Right cardiac atrium (tissue), 5 donors: ENCODE measurements around the gene NCOA5. TPM values are rescaled to one million over a fixed set of nuclear protein-coding genes. Genes with fewer than 3 reads are reported as not detected.

Experiments
- ATAC-seq, 2 donors: fragments of 200-7000 bp; cut with Tn5 transposase; one replicate each; pipeline versions ENCODE4 v1.8.0 to v1.9.1; 2020; ENCODE audit warnings: moderate library complexity in 2 of 2, mild to moderate bottlenecking in 1 of 2
- DNase-seq, 3 donors: peaks; one replicate each; pipeline ENCODE4 v3.0.0-alpha.2; 2020
- H3K27ac ChIP-seq: one replicate; pipeline ENCODE4 v1.5.1; 2013; ENCODE audit warnings: mild to moderate bottlenecking, low read length, control low read depth, moderate library complexity
- H3K27me3 ChIP-seq: one replicate; pipeline ENCODE4 v1.6.1; 2013; ENCODE audit not compliant: control insufficient read depth, insufficient read depth
- H3K4me1 ChIP-seq: one replicate; pipeline ENCODE4 v1.6.1; 2013; ENCODE audit warnings: low read length; ENCODE audit not compliant: control insufficient read depth, insufficient read depth
- H3K4me3 ChIP-seq: one replicate; pipeline ENCODE4 v1.5.1; 2013; ENCODE audit warnings: low read length, control low read depth
- H3K9me3 ChIP-seq: one replicate; pipeline ENCODE4 v1.6.1; 2013; ENCODE audit warnings: low read length; ENCODE audit not compliant: control insufficient read depth
- WGBS: extraction: QIAGEN DNeasy Blood & Tissue Kit; methylation state at CpG from one replicate; pipeline ENCODE4 v1.1.7; 2013; 5-methylcytosine and 5-hydroxymethylcytosine counted together
- intact Hi-C, 4 donors: fragments of 100-400 bp; cut with DNase I; formaldehyde crosslinking; loops; one replicate each; pipeline versions ENCODE4 v1.11.0 to v1.14.0; 2022 to 2023
- polyA plus RNA-seq: library from polyadenylated mRNA; stranded (reverse); fragments of 200-250 nt; gene quantifications from one replicate; pipeline ENCODE4 v1.2.3, GENCODE V29; 2013
- total RNA-seq, 4 donors: library from RNA; stranded (reverse); fragmentation: NEBNext Ultra II Directional; extraction: Animal tissue kit (Norgen Biotek cat#: 25700); gene quantifications; one replicate each; pipeline ENCODE4 v1.2.1, GENCODE V29; 2021
- donor health status: healthy with polysubstance abuse.
- donor health status: DM: no; HTN: yes; CAD: no.
- donor health status: DM: no; HTN: no; CAD: no.
- donor health status: DM: no; HTN: yes; CAD: no; lungs with severe emphysema.
- donor health status: DM: yes; HTN: yes; CAD: no.

NCOA5 gene
- total and polyA plus RNA-seq, 5 donors = 9.5 to 26.1 (median 20.4) TPM

DNA sequence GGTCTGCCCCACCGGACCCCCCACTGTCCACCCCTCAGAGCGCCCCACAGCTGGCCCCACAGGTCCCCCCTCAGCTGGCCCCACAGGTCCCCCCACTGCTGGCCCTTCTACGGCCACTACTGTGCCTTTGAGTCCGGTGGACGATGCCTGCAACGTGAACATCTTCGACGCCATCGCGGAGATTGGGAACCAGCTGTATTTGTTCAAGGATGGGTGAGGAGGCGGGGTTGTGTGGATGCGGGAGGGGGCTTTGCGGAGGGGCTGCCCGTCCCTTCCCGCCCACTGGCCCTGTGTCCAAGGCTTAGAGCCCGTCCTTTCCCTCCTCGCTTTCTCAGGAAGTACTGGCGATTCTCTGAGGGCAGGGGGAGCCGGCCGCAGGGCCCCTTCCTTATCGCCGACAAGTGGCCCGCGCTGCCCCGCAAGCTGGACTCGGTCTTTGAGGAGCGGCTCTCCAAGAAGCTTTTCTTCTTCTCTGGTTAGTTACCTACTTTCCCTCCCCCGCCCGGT is 76.4 kb downstream of the NCOA5 start:
- H3K9me3 ChIP-seq = no peaks in the 10 kb centered on the region
- H3K27ac ChIP-seq = no peak overlapping the region
- no peaks in the 10 kb centered on the region for H3K27me3 ChIP-seq
- 15% methylated on average over 29 of the region's 29 CpGs for WGBS
- ATAC-seq (peak in 1 of 2 donors; percentile 17), DNase-seq (no peak)
- H3K4me3 ChIP-seq = no peak overlapping the region
- intact Hi-C loops = no loop called here
- no peaks in the 10 kb centered on the region for H3K4me1 ChIP-seq

GRCh38 chr20:46012921-46013320 is 76.8 kb downstream of the NCOA5 start:
- ATAC-seq = no peak
- WGBS = 51% methylated on average over 10 of the region's 10 CpGs
- no peak overlapping the region for H3K27ac ChIP-seq
- H3K4me3 ChIP-seq = no peak overlapping the region
- DNase-seq = no peak
- H3K9me3 ChIP-seq = no peaks in the 10 kb centered on the region
- no peaks in the 10 kb centered on the region for H3K4me1 ChIP-seq
- H3K27me3 ChIP-seq = no peaks in the 10 kb centered on the region
- intact Hi-C loops = no loop called here

GRCh38 chr20:46011631-46012482 is 77.9 kb downstream of the NCOA5 start:
- peak; percentile 61 to 77 (median 75) for DNase-seq
- ATAC-seq = peak; percentile 19 to 35
- no peaks in the 10 kb centered on the region for H3K4me1 ChIP-seq
- H3K9me3 ChIP-seq = no peaks in the 10 kb centered on the region
- intact Hi-C loops = no loop called here
- H3K27me3 ChIP-seq = no peaks in the 10 kb centered on the region
- H3K4me3 ChIP-seq = no peak overlapping the region
- no peak overlapping the region for H3K27ac ChIP-seq
- WGBS = 11% methylated on average over 57 of the region's 57 CpGs

Other genes starting within 250 kb of the NCOA5 start
- gene ACOT8, start 232.6 kb downstream of the NCOA5 start, total RNA-seq = 10 to 100 TPM; 21.1 to 31.5 (median 30.2) TPM
- 47.9 TPM for gene ACOT8, start 232.6 kb downstream of the NCOA5 start, polyA plus RNA-seq
- gene ZSWIM3, start 232.3 kb downstream of the NCOA5 start, total RNA-seq = 1 to 10 TPM; 1.7 to 3.3 (median 2.4) TPM
- 2.1 TPM for gene ZSWIM3, start 232.3 kb downstream of the NCOA5 start, polyA plus RNA-seq
- 10 to 100 TPM; 10.5 to 13.5 (median 11.2) TPM for gene ZSWIM1, start 208.7 kb downstream of the NCOA5 start, total RNA-seq
- 5.5 TPM for gene ZSWIM1, start 208.7 kb downstream of the NCOA5 start, polyA plus RNA-seq
- 1 to 10 TPM; 1.8 to 2.6 (median 2.2) TPM for gene SPATA25, start 202.3 kb downstream of the NCOA5 start, total RNA-seq
- gene SPATA25, start 202.3 kb downstream of the NCOA5 start, polyA plus RNA-seq = 1.7 TPM
- gene NEURL2, start 198.8 kb downstream of the NCOA5 start, total RNA-seq = 1 to 10 TPM; 7.5 to 9.8 (median 7.9) TPM
- gene NEURL2, start 198.8 kb downstream of the NCOA5 start, polyA plus RNA-seq = 7.0 TPM
- gene CTSA, start 198.6 kb downstream of the NCOA5 start, total RNA-seq = 100 to 1,000 TPM; 102 to 134 (median 112) TPM
- 126 TPM for gene CTSA, start 198.6 kb downstream of the NCOA5 start, polyA plus RNA-seq
- gene PLTP, start 177.8 kb downstream of the NCOA5 start, total RNA-seq = 100 to 1,000 TPM in 2 of 4 donors, 10 to 100 TPM in 2; 63.7 to 117 (median 90.4) TPM
- 34.3 TPM for gene PLTP, start 177.8 kb downstream of the NCOA5 start, polyA plus RNA-seq
- 10 to 100 TPM; 28.0 to 31.8 (median 29.6) TPM for gene PCIF1, start 155.3 kb downstream of the NCOA5 start, total RNA-seq
- gene PCIF1, start 155.3 kb downstream of the NCOA5 start, polyA plus RNA-seq = 22.2 TPM
- gene ZNF335, start 117.8 kb downstream of the NCOA5 start, total RNA-seq = 10 to 100 TPM in 1 of 4 donors, 1 to 10 TPM in 3; 8.2 to 10.1 (median 8.6) TPM
- 6.4 TPM for gene ZNF335, start 117.8 kb downstream of the NCOA5 start, polyA plus RNA-seq
- under 1 TPM; 0.17 to 0.81 (median 0.27) TPM for gene MMP9, start 81.1 kb downstream of the NCOA5 start, total RNA-seq
- 0.16 TPM for gene MMP9, start 81.1 kb downstream of the NCOA5 start, polyA plus RNA-seq
- 1 to 10 TPM; 1.1 to 4.7 (median 2.6) TPM for gene SLC12A5, start 60.7 kb downstream of the NCOA5 start, total RNA-seq
- gene SLC12A5, start 60.7 kb downstream of the NCOA5 start, polyA plus RNA-seq = 6.6 TPM
- 10 to 100 TPM; 11.6 to 19.0 (median 12.0) TPM for gene CD40, start 28.4 kb upstream of the NCOA5 start, total RNA-seq
- gene CD40, start 28.4 kb upstream of the NCOA5 start, polyA plus RNA-seq = 9.7 TPM
- gene CDH22, start 218.5 kb upstream of the NCOA5 start, total RNA-seq = 1 to 10 TPM; 1.6 to 7.0 (median 4.1) TPM
- 4.0 TPM for gene CDH22, start 218.5 kb upstream of the NCOA5 start, polyA plus RNA-seq